GDM1 (cell line): Measurements from ENCODE around the gene LIMCH1.
"Not testable (repeated sequence)": the region's sequence is repeated elsewhere in the genome, so short reads cannot be mapped to it uniquely, and the experiment has no call there.

Experiments used
- DNase-seq: peaks from one replicate; lab custom pipeline; 2025; lab: John Stamatoyannopoulos, UW

LIMCH1 gene

DNA sequence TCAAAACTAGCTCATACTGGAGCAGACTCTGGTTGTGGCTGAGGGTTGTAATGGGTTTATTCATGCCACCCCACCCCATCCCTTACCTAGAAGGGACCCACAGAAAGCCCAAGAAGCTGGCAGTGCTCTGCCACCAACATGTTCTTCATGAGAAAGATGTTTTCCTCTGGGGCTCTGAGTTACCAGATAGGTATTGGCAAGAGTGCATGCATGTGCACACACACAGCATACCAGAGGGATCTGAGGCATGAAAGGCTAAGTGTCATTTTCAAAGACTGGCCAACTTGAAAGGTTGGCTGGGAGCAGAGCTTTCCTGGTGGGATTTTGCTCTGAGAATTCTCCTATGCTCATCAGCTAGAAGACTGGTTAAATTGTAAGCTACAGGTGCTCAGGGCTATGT lies 145.4 kb downstream of the LIMCH1 start:
- no peak for DNase-seq

DNA sequence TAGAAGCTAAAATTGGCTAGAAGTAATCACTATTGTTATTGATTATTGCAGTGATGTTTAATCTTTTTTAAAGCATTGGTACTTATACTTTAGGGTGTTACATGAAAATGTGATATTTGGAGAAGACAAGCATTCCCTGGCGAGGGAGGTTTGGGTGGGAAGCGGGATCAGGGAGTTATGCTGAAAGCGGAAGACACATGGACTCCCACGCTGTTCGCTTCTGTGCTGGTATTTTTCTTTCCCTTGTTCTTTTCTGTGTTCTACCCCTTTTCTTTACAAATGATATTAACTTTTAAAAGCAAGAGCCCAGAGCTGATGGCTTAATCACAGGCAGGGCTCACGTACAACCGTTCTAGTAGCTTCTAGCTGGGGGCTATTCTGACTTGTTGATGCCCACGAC lies 148.9 kb downstream of the LIMCH1 start:
- no peak for DNase-seq

DNA sequence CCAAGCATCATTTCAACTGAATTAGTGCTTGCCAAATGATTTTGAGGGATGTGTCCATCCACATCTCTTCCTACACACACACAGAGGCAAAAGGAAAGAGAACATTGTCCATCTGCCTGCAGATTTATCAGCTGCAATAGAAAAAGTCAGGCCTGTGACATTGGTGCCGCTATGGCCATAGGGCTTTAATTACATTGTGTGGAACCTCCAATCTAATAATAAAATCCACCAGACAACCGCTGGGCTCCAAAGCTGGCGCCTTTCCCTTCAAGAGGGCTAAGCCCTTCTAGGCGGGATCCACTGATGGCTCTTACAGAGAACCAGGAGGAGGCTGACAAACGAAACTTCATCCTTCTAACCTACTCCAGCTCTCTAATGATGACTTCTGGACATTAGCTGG lies 150.0 kb downstream of the LIMCH1 start:
- no peak for DNase-seq

DNA sequence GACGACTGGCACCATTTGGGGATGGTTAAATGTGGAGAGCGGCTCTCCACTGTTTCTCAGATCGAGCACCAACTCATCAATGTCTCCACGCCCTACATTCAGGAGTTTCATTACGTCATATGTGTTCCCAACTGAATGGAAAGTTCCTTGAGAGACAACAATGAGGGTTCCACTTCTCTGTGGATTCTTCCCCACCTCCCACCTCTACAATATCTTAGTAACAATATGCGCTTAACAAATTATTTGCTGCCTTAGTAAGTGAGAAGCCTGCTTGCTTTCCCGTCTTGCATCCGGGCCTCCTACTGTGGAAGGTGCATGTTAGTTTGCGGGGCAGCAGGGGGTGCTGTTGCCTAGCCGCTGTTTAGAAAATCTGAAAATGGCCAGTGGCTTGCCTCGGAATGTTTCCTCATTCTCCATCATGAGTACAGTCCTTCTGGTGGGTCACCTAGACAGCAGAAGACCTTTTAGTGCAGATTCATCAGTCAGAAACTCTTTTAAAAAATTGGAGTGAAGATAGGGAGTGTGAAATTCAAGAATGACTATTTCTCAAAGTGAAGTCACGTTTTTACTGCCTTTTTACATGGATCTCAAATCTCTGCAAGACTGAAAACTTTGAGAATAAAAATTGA lies 154.9 kb downstream of the LIMCH1 start:
- no peak for DNase-seq

DNA sequence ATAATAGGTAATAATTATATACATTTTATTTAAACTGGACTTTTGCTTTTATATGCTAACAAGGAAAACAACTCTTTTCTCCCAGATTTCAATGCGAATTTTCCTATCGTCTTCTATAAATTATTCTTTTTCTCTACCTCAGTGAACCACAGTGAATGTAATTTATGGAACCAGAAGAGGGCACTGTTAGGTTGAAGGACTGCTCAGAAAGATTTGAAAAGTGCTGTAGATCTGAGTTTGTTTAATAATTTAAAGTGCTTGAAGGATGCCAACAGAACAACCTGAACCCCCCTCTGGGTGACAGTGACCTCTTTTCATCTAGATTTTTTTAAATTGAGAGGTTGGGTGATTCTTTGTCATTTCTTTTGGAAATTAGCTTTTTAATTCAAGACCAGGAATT lies 155.7 kb downstream of the LIMCH1 start:
- no peak for DNase-seq

DNA sequence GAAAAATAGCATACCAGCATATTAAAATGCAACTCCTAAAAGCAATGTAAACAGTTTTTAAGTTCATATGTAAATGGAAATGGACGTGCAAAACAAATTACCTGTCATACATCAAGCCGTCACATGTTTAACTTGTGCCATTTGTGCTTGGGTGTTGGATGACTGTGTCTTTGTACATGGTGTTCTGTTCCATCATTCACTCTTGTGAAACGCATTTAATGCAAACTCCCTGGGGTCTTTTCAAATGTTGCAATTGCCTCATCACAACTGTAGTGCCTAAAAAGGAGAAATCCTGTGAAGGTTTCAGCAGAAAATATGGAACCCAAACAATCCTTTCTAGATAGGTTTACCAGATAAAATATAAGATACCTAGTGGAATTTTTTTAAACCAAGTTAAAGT lies 158.2 kb downstream of the LIMCH1 start:
- DNase-seq = no peak

DNA sequence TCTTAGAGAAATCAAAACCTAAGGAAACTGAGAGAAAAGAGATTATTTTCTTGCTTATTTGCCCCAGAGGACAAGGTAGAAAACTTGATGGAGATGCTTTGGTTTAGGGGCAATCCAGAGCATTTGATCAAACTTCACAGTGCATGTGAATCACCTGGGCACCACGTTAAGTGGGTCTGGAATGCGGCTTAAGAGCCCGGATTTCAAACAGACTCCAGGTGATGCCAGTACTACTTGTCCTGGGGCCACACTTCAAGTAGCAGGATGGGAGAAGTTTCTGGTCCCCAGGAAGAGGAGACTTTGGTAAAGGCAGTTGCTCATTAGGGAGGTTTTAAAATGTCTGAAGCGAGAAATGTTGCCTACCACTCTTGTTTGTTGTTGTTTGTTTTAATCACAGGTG lies 158.8 kb downstream of the LIMCH1 start:
- DNase-seq = no peak

DNA sequence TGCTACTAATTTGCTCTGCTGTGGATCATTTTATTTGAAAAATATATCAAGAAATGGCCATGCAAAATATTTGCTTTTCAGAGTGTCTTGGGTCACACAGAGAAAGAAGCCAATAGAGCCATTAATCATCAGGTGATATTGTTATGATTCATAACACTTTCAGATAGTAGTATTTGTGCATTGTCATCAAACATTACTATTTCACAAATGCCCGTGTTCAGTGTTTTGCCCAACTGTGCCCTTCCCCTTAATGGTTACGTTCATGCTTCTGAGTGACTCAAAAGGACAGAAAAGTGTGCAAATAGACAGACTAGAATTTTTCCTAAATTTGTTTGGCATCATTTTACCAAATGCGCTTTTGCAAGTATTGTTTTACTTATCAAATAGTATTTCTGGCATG lies 164.0 kb downstream of the LIMCH1 start:
- no peak for DNase-seq

DNA sequence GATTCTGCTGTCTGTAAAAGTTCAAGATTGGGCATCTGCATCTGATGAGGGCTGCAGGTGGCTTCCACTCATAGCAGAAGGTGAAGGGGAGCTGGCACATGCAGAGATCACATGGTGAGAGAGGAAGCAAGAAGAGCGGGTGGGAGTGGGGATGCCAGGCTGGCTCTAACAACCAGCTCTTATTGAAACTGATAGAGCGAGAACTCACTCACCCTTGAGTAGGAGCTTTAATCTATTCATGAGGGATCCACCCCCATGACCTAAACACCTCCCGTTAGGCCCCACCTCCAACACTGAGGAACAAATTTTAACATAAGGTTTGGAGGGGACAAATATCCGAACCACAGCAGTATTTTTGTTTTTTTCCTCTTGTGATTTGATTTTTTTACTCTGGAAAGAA lies 164.8 kb downstream of the LIMCH1 start:
- no peak for DNase-seq

DNA sequence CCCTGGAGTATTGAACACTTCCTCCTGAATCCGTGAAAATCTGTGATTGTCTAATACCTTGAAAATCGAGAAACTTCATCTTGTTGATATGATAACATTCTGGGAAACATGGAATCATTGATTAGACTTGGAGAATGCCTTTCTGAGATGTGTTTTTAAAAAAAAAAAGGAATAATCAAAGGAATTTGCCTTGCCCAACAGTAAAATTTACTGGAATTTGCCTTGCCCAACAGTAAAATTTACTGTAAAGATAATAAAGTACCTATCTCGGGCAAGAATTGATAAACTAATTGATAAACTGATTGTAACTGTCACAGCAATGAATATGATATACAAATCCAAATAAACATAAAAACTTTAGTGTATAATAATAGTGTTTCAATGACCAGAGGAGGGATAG lies 165.8 kb downstream of the LIMCH1 start:
- DNase-seq = no peak

DNA sequence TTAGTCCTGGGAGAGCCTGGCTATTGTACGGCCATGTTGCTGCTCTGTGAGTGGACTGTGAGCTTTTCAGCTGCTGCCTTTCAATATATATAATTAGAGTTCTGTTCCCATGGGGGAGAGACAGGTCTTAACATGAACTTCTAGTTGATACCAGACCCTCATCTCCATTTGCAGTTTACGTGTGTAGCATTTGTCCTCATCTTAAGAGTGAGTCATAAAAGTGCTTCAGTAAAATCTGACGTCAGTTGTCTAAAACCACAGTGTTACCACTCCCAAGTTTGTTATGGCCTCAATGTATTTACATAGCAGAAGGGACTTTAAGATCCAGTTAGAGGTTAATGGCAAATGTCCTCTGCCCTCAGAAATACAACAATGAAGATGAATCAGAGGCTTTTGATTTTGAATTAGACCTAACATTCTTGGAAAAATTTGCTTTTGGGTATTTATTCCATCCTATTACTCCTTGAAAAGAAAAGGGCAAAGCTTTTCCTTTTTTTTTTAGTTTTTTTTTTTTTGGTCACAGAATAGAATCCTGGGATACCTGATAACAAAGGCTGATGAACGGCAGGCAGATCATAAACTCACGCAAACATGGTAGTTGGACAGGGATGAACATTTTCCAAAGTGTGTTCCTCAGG lies 172.0 kb downstream of the LIMCH1 start:
- DNase-seq = no peak

DNA sequence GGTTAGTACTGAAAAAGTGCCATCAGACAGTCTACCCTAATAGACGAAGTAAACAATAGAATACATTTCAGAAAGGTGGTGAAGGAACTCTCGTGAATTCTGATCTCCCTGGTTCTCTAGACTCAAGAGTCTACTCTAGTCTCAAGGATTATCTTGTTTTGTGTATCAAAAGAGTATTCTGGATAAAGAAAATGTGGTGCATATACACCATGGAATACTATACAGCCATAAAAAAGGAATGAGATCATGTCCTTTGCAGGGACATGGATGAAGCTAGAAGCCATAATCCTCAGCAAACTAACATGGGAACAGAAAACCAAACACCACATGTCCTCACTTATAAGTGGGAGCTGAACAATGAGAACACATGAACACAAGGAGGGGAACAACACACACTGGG lies 173.7 kb downstream of the LIMCH1 start:
- DNase-seq = not testable (repeated sequence)

DNA sequence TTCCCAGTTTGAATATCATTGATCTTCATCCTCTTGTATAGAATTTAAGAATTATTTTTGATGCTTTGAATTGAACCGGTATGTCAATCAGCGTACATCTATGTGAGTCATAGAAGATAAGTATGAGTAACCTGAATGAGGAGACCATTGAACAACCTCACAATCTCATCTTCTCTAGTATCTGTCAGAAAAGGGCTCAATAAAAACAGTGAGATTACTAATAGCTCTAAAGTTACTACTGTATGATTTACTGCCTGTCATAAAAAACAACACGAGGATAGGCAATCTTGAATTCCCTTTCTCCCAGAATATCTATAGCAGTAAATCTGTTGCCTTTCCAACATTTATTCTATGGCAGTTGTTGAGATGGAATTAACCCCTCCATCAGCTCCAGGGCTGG lies 174.5 kb downstream of the LIMCH1 start:
- no peak for DNase-seq

DNA sequence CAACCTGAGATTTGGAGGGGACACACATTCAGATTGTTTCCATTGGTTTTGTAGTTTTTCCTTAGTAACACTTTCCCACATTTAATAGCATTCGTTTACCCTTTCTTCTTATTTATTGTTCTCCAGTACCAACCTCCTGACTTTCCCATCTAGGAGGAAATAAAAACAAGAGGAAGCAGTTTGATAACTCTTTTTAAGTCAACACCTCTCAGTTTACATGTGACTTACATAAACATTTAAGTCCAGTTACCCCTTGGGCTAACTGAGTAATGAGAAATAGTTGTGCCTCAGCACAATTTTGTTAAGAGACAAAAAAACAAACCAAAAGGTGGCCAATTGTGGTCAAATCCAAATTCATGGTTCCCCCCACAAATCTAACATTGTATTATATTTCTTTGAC lies 175.8 kb downstream of the LIMCH1 start:
- DNase-seq = no peak

DNA sequence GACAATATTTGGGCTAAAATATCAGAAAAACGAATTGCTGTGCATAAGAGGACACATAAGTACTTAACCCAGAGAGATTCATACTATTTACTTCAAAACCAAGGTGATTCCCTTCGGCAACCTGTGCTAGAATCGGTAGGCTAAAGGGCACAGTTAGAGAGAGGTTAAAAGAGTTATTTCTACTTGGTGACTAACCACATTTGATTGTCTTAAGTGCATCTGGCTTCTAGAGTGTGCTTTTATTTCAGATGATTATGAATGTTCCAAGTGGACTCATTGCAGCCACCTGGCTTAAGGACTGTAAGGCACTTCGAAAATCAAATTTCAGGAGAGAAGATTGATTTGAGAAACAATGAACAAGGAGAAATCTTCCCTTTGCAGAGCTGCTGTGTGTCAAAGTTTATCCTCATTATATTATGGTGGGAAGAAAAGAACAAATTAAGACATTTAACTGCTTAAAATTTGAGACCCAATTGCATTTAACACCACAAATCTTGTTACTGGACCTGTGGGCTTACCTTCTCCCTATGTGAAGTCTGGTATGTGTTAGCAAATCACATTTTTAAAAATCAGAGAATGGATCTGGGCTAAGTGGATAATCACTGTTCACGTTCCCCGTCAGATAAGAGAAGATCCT lies 176.5 kb downstream of the LIMCH1 start:
- no peak for DNase-seq

DNA sequence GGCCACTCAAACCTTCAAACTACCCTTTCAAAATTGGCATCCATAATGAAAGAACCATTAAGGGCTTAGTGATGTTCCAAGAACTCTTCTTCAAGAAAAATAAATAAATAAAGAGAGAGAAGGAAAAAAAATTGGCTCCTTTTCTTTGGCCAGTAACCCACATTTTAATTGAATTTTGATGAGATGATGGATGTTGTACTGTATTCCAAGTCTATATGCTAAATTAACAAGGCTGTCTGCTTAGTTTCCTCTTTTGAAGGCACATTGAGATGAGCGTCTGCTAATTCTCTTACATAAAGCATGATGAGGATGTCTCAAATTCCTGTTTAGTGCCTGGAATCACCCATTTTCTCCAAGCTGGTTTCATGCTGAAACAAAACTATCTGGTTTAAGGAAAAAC lies 177.2 kb downstream of the LIMCH1 start:
- no peak for DNase-seq

DNA sequence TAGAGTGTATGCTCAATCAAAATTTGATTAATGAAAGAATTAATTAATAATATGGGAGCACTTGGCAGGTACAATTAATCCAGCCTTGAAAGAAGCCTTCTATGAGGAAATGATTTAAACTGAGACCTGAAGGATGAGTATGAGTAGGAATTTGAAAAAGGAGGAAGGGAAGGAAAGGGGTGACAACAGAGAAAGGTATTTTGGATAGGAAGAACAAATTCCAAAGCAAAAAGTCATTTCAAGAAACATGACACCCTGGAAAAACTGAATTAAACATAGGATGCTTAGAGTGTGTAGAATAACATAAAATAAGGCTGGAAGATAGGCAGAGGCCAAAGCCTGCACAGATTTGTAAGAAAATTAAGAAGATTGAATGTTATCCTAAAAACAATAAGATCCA lies 180.9 kb downstream of the LIMCH1 start:
- DNase-seq = no peak

DNA sequence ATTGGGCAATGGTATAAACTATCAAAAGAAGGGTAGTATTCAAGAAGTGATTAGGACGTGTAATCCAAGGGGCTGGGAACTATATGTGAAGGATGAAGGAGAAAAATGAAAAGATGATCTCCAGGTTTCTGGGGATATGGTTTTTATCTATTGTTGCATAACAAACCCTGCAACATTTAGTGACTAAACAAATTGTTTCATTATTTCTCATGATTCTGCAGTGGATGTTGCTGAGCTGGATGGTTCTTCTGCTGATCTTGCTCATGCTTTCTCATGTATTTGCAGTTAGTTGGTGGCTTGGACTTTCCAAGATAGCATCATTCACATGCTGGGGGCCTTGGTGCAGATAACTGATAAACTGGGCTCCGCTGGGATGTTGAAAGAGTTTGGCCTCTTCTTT lies 181.5 kb downstream of the LIMCH1 start:
- DNase-seq = no peak

DNA sequence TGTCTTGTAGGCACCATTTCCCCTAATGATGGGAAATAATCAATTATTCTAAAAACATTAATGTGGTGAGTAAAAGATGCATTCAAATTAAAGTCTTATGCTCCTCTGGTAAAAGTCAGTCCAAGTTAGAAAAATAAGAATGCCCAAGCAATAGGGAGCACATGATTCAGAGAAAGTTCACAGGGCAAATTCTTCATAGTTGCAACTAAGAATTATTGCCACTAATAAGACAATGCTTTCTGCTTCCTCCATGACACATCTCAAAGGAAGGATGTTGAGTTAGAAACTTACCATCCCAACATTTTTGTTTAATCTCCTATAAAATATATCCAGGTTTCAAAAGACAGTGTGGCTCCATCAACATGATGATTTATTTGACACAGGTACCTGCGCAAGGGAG lies 184.2 kb downstream of the LIMCH1 start:
- DNase-seq = no peak

DNA sequence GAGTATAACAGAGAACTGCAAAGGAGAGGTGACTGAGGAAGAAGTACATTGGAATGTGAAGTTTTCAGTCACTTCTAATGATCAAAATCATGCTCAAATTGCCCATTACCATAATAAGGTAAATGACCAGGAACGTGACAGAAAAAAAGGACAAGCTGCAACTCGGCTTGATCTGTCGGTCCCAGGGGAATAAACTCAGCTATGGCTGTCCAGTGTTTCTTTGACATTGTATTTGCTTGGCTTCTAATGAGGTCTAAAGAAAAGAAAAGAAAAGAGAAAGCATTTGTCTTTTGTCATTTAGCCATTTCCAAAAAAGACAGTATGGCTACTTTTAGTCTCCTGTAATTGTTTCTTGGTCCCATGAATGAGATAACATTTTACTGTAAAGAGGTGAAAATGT lies 185.3 kb downstream of the LIMCH1 start:
- no peak for DNase-seq

DNA sequence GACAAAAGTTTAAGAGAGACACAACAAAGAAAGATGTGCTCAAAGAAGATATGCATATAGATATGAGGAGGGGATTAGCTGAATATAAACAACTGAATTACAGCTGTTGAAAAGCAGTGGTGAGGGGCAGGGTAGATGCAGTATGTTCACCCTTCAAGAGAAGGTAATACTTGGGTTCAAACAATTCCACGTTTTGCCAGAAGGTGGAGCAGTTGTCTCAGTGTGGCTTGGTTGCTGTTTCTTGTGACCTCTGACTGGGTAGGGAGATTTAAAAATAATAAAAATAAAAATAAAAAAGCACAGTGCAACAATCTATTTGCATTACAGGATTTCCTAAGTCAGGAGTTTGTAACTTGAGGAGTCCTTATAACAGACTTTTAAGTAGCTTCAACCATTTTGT lies 187.3 kb downstream of the LIMCH1 start:
- no peak for DNase-seq

DNA sequence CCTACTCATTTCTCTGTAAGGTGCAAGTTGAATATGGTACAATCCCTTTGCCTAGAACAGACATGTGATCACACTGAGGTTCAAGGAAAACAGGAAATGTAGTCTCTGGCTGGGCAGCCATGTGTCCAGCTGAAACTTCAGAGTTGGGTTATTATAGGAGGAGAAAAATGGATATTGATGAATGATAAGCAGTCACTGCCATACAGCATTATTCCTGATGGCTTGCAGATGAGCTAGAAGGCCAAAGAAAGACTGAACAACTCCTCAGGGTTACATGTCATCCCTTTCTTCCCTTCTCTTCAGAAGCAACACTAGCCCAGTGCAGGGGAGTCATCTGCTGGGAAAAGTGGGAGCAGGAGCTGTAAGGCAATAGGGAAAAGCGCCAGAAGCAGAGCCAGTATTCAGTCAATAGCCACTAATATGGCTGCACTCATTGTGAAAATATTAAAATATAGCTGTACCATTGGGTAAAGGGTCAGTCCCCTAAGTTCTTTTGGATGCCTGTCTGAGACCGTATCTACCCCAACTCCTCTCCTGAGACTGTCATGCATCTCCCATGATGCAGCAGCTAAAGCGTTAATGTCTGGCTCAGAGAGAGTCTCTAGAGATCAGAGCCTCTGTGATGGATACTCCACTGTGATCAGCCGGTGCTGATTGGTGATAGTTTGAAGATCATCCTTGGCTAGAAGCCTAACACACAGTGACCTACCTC lies 190.1 kb downstream of the LIMCH1 start:
- no peak for DNase-seq

DNA sequence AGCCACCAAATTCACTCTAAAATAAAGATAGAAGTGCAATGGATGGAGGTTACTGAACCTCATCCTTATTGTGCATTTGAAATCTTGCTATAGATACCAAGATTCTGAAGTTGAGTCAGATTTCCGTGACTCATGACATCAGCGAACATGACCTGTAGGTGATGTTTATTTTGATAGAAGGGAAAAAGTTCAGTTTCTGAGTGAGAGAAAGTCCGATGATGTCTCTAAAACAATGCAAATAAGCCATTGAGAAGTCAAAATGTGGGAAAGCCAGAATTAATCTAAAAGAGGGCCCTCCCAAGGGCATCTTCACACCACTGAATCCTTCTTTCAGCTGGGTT lies 190.6 kb downstream of the LIMCH1 start:
- no peak for DNase-seq
